ENCODE results near the gene GNAS. TPM values are rescaled to one million over a fixed set of nuclear protein-coding genes. Genes with fewer than 3 reads are reported as not detected.
"Not testable (repeated sequence)": the region's sequence is repeated elsewhere in the genome, so short reads cannot be mapped to it uniquely, and the experiment has no call there.

GNAS gene
- total RNA-seq, 2 experiments from 2014 or later, result 912 to 952 TPM

- ATAC-seq (no peak), DNase-seq (no peak)
- Mint-ChIP-seq H3K9me3 (ENCODE audit: insufficient read depth) (no peaks in the 10 kb centered on the region), H3K27me3 (ENCODE audit: low read depth) (peaks cover 11% of the 10 kb centered on the region), H3K36me3 (ENCODE audit: low read depth) (no peaks in the 10 kb centered on the region), H3K27ac (no peak overlapping the region), H3K4me3 (no peak overlapping the region), H3K4me1 (ENCODE audit: low read depth) (no peaks in the 10 kb centered on the region)
- CTCF ChIA-PET, result interaction anchor here (0.6 kb wide), 1 partner anchor 13 kb away, joined by 3 read pairs; no protein-coding TSS in a partner anchor
- POLR2A ChIA-PET, result no interaction called here
Measured at GRCh38 chr20:58945965-58946631, 93.6 kb downstream of the GNAS start.

- POLR2A ChIA-PET, CTCF ChIA-PET: not testable (repeated sequence)
Measured at GRCh38 chr20:58947797-58948388, 95.4 kb downstream of the GNAS start.

GRCh38 chr20:58950603-58951002 is 98.1 kb downstream of the GNAS start:
- Mint-ChIP-seq H3K27me3 (ENCODE audit: low read depth) (peaks cover 27% of the 10 kb centered on the region), H3K4me1 (ENCODE audit: low read depth) (no peaks in the 10 kb centered on the region), H3K4me3 (no peak overlapping the region), H3K9me3 (ENCODE audit: insufficient read depth) (no peaks in the 10 kb centered on the region), H3K36me3 (ENCODE audit: low read depth) (no peaks in the 10 kb centered on the region), H3K27ac (no peak overlapping the region)
- ChIA-PET CTCF (no interaction called here), POLR2A (no interaction called here)
- no peak for ATAC-seq
- DNase-seq, result no peak

More at GRCh38 chr20:58947797-58948388, 95.4 kb downstream of the GNAS start:
- not testable (repeated sequence) for H3K4me1 Mint-ChIP-seq (ENCODE audit: low read depth); ATAC-seq; DNase-seq; H3K4me3 Mint-ChIP-seq; H3K9me3 Mint-ChIP-seq (ENCODE audit: insufficient read depth); H3K27ac Mint-ChIP-seq; H3K36me3 Mint-ChIP-seq (ENCODE audit: low read depth)
- H3K27me3 Mint-ChIP-seq (ENCODE audit: low read depth), result peaks cover 13% of the 10 kb centered on the region

- no peaks in the 10 kb centered on the region for H3K9me3 Mint-ChIP-seq (ENCODE audit: insufficient read depth)
Measured at GRCh38 chr20:58953050-58953449, 100.5 kb downstream of the GNAS start.

GRCh38 chr20:58956078-58956477 is 103.6 kb downstream of the GNAS start:
- Mint-ChIP-seq H3K4me1 (ENCODE audit: low read depth) (no peaks in the 10 kb centered on the region), H3K9me3 (ENCODE audit: insufficient read depth) (no peaks in the 10 kb centered on the region), H3K27me3 (ENCODE audit: low read depth) (peaks cover 30% of the 10 kb centered on the region), H3K4me3 (no peak overlapping the region), H3K36me3 (ENCODE audit: low read depth) (no peaks in the 10 kb centered on the region), H3K27ac (no peak overlapping the region)
- no peak for ATAC-seq
- POLR2A ChIA-PET, result no interaction called here
- no peak for DNase-seq
- CTCF ChIA-PET, result no interaction called here

More at GRCh38 chr20:58953050-58953449, 100.5 kb downstream of the GNAS start:
- Mint-ChIP-seq H3K4me1 (ENCODE audit: low read depth) (no peaks in the 10 kb centered on the region), H3K4me3 (no peak overlapping the region), H3K27ac (no peak overlapping the region), H3K27me3 (ENCODE audit: low read depth) (peaks cover 25% of the 10 kb centered on the region), H3K36me3 (ENCODE audit: low read depth) (no peaks in the 10 kb centered on the region)
- ChIA-PET POLR2A (no interaction called here), CTCF (no interaction called here)
- DNase-seq (no peak), ATAC-seq (no peak)

- ChIA-PET POLR2A (no interaction called here), CTCF (interaction anchor here (0.6 kb wide), 1 partner anchor 310 kb away, joined by 3 read pairs; no protein-coding TSS in a partner anchor)
- Mint-ChIP-seq H3K36me3 (ENCODE audit: low read depth) (no peaks in the 10 kb centered on the region), H3K9me3 (ENCODE audit: insufficient read depth) (no peaks in the 10 kb centered on the region), H3K27ac (no peak overlapping the region), H3K4me3 (no peak overlapping the region), H3K4me1 (ENCODE audit: low read depth) (no peaks in the 10 kb centered on the region), H3K27me3 (ENCODE audit: low read depth) (peaks cover 34% of the 10 kb centered on the region)
- DNase-seq (no peak), ATAC-seq (no peak)
Measured at GRCh38 chr20:58959652-58960051, 107.1 kb downstream of the GNAS start.

Small RNA genes lying within 50 kb of the gene (microRNA-seq; reads per million reads assigned to microRNA genes)
- gene MIR298, result not detected

Other genes with a start within 250 kb of the GNAS start
- 100 to 1,000 TPM; 128 to 136 TPM for gene STX16, start 201.4 kb upstream of the GNAS start, total RNA-seq
- 10 to 100 TPM; 22.9 to 26.8 TPM for gene NPEPL1, start 159.9 kb upstream of the GNAS start, total RNA-seq
- 1 to 10 TPM; 1.3 to 2.0 TPM for gene GNAS-AS1, start 1.8 kb upstream of the GNAS start, total RNA-seq
- gene NELFCD, start 128.5 kb downstream of the GNAS start, total RNA-seq, result 10 to 100 TPM; 89.0 to 89.5 TPM
- 10 to 100 TPM; 42.4 to 44.0 TPM for gene CTSZ, start 154.5 kb downstream of the GNAS start, total RNA-seq
- not detected for gene TUBB1, start 166.7 kb downstream of the GNAS start, total RNA-seq
- gene ATP5F1E, start 179.6 kb downstream of the GNAS start, total RNA-seq, result 10 to 100 TPM; 97.8 to 98.8 TPM
- gene PRELID3B, start 190.1 kb downstream of the GNAS start, total RNA-seq, result 10 to 100 TPM; 80.1 to 81.6 TPM